K562 (cell line): ENCODE measurements around the gene UCP3. TPM values are rescaled to one million over a fixed set of nuclear protein-coding genes. Genes with fewer than 3 reads are reported as not detected.
A peak's percentile ranks its signal among the peaks of the same experiment; 100 is the strongest.

ENCODE experiments used
- ATAC-seq: fragments of 200-7000 bp; cut with Tn5 transposase; 3 replicates; pipeline ENCODE4 v1.9.1; 2020; ENCODE audit warnings: moderate library complexity
- BruUV-seq: library from RNA; stranded (reverse); fragments of 400-500 nt; replicated peaks from 2 replicates; lab custom pipeline; 2021; lab: Mats Ljungman, UMichigan
- CTCF ChIA-PET: fragments of 300-600 bp; formaldehyde crosslinking; extraction: SDS; loops from one replicate; lab custom pipeline; 2021; ENCODE audit warnings: low intra/inter-chr PET ratio; lab: Yijun Ruan, JAX
- POLR2A ChIA-PET: fragments of 300-600, 350-650 bp; sonication (Branson Sonifier 250); formaldehyde crosslinking; extraction: SDS; loops from one replicate; lab custom pipeline; 2021; ENCODE audit warnings: antibody characterized with exemption, inconsistent platforms; lab: Yijun Ruan, JAX
- DNase-seq, 4 experiments: peaks; one replicate each; pipeline versions ENCODE4 v3.0.0 to v3.0.0-alpha.2; 2011 to 2018; ENCODE audit warnings: low spot score in 3 of 4, mixed read lengths in 3 of 4; ENCODE audit errors: extremely low read depth in 1 of 4
- FAIRE-seq: peaks from 2 replicates; lab custom pipeline; 2011; peaks lifted over from hg19 to GRCh38; lab: Jason Lieb, UNC
- H2AFZ ChIP-seq: 2 replicates; pipeline ENCODE4 v1.6.0; 2011; ENCODE audit warnings: low read depth, low read length, control low read depth, inconsistent platforms
- H3K27ac ChIP-seq: fragments of 200-600 bp; 3 replicates; pipeline ENCODE4 v1.8.0; 2011; ENCODE audit warnings: low read depth, mild to moderate bottlenecking, control low read depth, inconsistent platforms, low read length, moderate library complexity, mixed read lengths; ENCODE audit errors: extremely low read depth
- H3K27me3 ChIP-seq, 2 experiments: fragments of 300-600 bp in 1 of 2; 2 replicates in 1 of 2; 3 replicates in 1 of 2; pipeline versions ENCODE4 v1.6.0 to v1.8.0; 2011; ENCODE audit warnings: inconsistent platforms in 2 of 2, low read length in 2 of 2, mild to moderate bottlenecking in 1 of 2, mixed read lengths in 1 of 2, moderate library complexity in 1 of 2; ENCODE audit not compliant: control insufficient read depth in 2 of 2, insufficient read depth in 2 of 2
- H3K36me3 ChIP-seq: fragments of 300-600 bp; 3 replicates; pipeline ENCODE4 v1.8.0; 2011; ENCODE audit warnings: mild to moderate bottlenecking, low read length, inconsistent platforms; ENCODE audit not compliant: control insufficient read depth, insufficient read depth
- H3K4me1 ChIP-seq, 2 experiments: fragments of 200-600 bp in 1 of 2; replicated peaks in 1 of 2; 2 replicates in 1 of 2; 3 replicates in 1 of 2; pipeline versions ENCODE4 v1.5.1 to v1.8.0; 2011; ENCODE audit warnings: inconsistent platforms in 2 of 2, low read length in 2 of 2, mild to moderate bottlenecking in 1 of 2, mixed read lengths in 1 of 2, moderate library complexity in 1 of 2; ENCODE audit not compliant: control insufficient read depth in 2 of 2, insufficient read depth in 2 of 2
- H3K4me2 ChIP-seq: 2 replicates; pipeline ENCODE4 v1.6.1; 2011; ENCODE audit warnings: low read length, control low read depth, inconsistent platforms, mixed read lengths; ENCODE audit not compliant: insufficient read depth
- H3K4me3 ChIP-seq: fragments of 200-600 bp; sonication (generic), shearing (Covaris generic); 2 replicates; pipeline ENCODE4 v1.5.1; 2016; ENCODE audit warnings: control low read depth, inconsistent platforms
- H3K79me2 ChIP-seq: fragments of 200-600 bp; 3 replicates; pipeline ENCODE4 v1.8.0; 2011; ENCODE audit warnings: low read length, inconsistent platforms; ENCODE audit not compliant: control insufficient read depth, insufficient read depth
- H3K9ac ChIP-seq, 2 experiments: 2 replicates each; pipeline versions ENCODE4 v1.6.0 to v1.6.1; 2011; ENCODE audit warnings: low read depth in 2 of 2, low read length in 2 of 2, control low read depth in 1 of 2, inconsistent platforms in 1 of 2, mild to moderate bottlenecking in 1 of 2, mixed read lengths in 1 of 2; ENCODE audit not compliant: insufficient read depth in 1 of 2
- H3K9me1 ChIP-seq: one replicate; pipeline ENCODE4 v1.6.0; 2011; ENCODE audit warnings: inconsistent platforms, mild to moderate bottlenecking, low read length, moderate library complexity; ENCODE audit not compliant: control insufficient read depth, insufficient read depth
- H3K9me3 ChIP-seq: replicated peaks from 2 replicates; pipeline ENCODE4 v1.5.1; 2011; ENCODE audit warnings: low read depth, low read length, inconsistent platforms; ENCODE audit not compliant: control insufficient read depth, insufficient read depth
- H4K20me1 ChIP-seq: replicated peaks from 2 replicates; pipeline ENCODE4 v1.6.1; 2011; ENCODE audit warnings: low read length, inconsistent platforms, mixed read lengths; ENCODE audit not compliant: control insufficient read depth, insufficient read depth
- CREB3L1 ChIP-seq: fragments of 450-650 bp; IDR thresholded peaks from 2 replicates; pipeline ENCODE4 v1.6.1; 2014; ENCODE audit warnings: low read depth, mild to moderate bottlenecking, moderate library complexity, borderline replicate concordance
- CREM ChIP-seq: IDR thresholded peaks from 2 replicates; pipeline ENCODE4 v1.6.1; 2014; ENCODE audit warnings: antibody characterized with exemption, low read depth
- FOSL1 ChIP-seq: fragments of 200-800 bp; sonication (Bioruptor generic); conservative IDR thresholded peaks from 2 replicates; pipeline ENCODE4 v1.6.1; 2016; ENCODE audit warnings: missing genetic modification characterization, missing compliant biosample characterization
- HDAC1 ChIP-seq, 2 experiments: fragments of 450-650 bp; IDR thresholded peaks; 2 replicates each; pipeline ENCODE4 v1.6.1; 2016 to 2017; ENCODE audit warnings: inconsistent platforms in 1 of 2, mild to moderate bottlenecking in 1 of 2, moderate library complexity in 1 of 2
- TBL1XR1 ChIP-seq, 2 experiments: IDR thresholded peaks; 2 replicates each; pipeline ENCODE4 v1.6.1; 2012; ENCODE audit warnings: improper control_type of control experiment in 2 of 2, low read length in 2 of 2, mild to moderate bottlenecking in 1 of 2
- ZNF253 ChIP-seq: fragments of 250-450 bp; sonication (Bioruptor Pico); conservative IDR thresholded peaks from 2 replicates; pipeline ENCODE4 v1.6.1; 2021; ENCODE audit warnings: mild to moderate bottlenecking
- WGBS: fragments of 100-300 bp; shearing (Covaris generic); methylation state at CpG from one replicate; pipeline ENCODE4 v1.1.6; 2016; ENCODE audit warnings: low coverage, mixed read lengths; ENCODE audit not compliant: insufficient coverage; ENCODE audit errors: missing lambda C conversion rate; 5-methylcytosine and 5-hydroxymethylcytosine counted together
- in situ Hi-C: fragments of 300-500 bp; cut with MboI; formaldehyde crosslinking; loops from 4 replicates; pipeline ENCODE4 v1.15.0; 2018; ENCODE audit warnings: inconsistent platforms, mixed read lengths
- intact Hi-C: fragments of 100-400 bp; cut with micrococcal nuclease; formaldehyde crosslinking; loops from 2 replicates; pipeline ENCODE4 v1.14.2; 2022
- polyA plus RNA-seq, 8 experiments: library from polyadenylated mRNA; depleted of rRNA in 4 of 8; stranded (reverse) in 5 of 8; unstranded in 3 of 8; fragments of >200 nt; fragmentation: Nextera tagmentation in 2 of 8; fragmentation: Illumina TruSeq in 1 of 8; extraction: Ambion mirVana in 2 of 8; extraction: Trizol in 1 of 8; gene quantifications; 2 replicates each; pipeline versions ENCODE4 v1.2.1 to v1.2.3, GENCODE V29; 2011 to 2014; ENCODE audit warnings: inconsistent platforms in 1 of 8, missing spikeins in 1 of 8
- total RNA-seq, 7 experiments: library from RNA; depleted of rRNA in 6 of 7; stranded (reverse); fragments of >200 nt in 6 of 7; fragmentation: Illumina TruSeq in 2 of 7; extraction: Trizol in 2 of 7; gene quantifications; 2 replicates each; pipeline versions ENCODE4 v1.2.1 to v1.2.3, GENCODE V29; 2011 to 2021; ENCODE audit warnings: low replicate concordance in 1 of 7

The UCP3 gene
- total and polyA plus RNA-seq, 9 of the 15 experiments (the other 6 are each of a cell fraction or from before 2014, with no cell fraction given): 0.05 to 0.65 (median 0.25) TPM; not detected in 2

- Histone ChIP-seq H3K36me3 (no peaks in the 10 kb centered on the region), H3K27me3 (no peaks in the 10 kb centered on the region), H3K4me1 (peaks cover 15 to 18% of the 10 kb centered on the region in 2 experiments; a peak in 4 of 5 replicates), H3K9ac (peak overlapping the region in 1 of 2 experiments; percentile 38; a peak in 1 of 4 replicates), H3K9me1 (no peaks in the 10 kb centered on the region), H3K4me2 (no peak overlapping the region), H4K20me1 (no peaks in the 10 kb centered on the region), H3K9me3 (no peaks in the 10 kb centered on the region), H3K79me2 (no peaks in the 10 kb centered on the region), H3K27ac (no peak overlapping the region), H3K4me3 (no peak overlapping the region), H2AFZ (peak overlapping the region; percentile 75)
- ATAC-seq (no peak), FAIRE-seq (no peak), DNase-seq (no peak)
- WGBS: 53% methylated on average over 8 of the region's 8 CpGs
- intact Hi-C loops (no loop called here), in situ Hi-C loops (no loop called here)
- ChIA-PET POLR2A (interaction anchor here (0.6 kb wide), 1 partner anchor 50 kb away, joined by 4 read pairs; no protein-coding TSS in a partner anchor), CTCF (no interaction called here)
- no peak for TF ChIP-seq CREB3L1
- no peak for TF ChIP-seq TBL1XR1 (IDR thresholded peaks at IDR 0.05; ENCODE audit: low read length in 2 of 2)
- TF ChIP-seq CREM: no peak
- no peak for TF ChIP-seq FOSL1 (tag)
- no peak for TF ChIP-seq HDAC1 (IDR thresholded peaks at IDR 0.05)
- no peak for TF ChIP-seq ZNF253
- BruUV-seq: no TSS peak
Observed at GRCh38 chr11:73999581-74000306, 9.1 kb downstream of the UCP3 start.
